ENCODE measurements around the gene HOXB6.

The HOXB6 gene

DNA sequence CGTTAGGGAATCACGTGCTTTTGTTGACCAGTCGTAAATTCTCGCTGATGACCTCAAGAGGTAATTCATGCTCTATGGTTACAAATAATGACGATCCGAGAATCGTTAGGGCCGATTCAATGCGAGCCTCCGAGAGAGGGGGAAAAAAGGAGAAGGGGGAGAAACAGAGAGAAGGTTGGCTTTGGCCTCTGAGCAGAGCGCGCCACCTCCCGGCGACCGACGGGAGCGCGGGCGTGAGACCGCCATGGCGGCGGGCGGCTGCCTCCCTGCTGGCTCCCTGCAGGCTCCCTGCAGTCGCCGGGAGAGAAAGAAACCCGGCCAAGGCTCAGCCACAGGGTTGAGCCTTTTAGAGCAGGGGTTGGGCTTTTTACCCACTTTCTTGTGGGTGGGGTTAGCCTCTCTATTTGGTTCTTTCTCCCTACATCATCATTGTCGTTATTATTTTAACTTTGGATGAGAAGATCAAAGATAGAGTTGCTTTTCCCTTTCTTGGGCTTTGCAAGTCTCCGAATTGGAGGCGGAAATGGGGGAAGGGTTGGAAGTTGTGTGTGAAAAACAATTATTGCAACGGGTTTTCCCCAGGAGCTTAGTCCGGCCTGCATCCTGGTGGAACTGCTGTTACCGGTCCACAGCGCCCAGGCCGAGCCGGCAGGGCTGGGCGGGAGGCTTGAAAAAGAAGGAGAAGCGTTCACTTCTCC, 10.8 kb downstream of the HOXB6 start:
- DNase-seq = peak; percentile 59 to 85

DNA sequence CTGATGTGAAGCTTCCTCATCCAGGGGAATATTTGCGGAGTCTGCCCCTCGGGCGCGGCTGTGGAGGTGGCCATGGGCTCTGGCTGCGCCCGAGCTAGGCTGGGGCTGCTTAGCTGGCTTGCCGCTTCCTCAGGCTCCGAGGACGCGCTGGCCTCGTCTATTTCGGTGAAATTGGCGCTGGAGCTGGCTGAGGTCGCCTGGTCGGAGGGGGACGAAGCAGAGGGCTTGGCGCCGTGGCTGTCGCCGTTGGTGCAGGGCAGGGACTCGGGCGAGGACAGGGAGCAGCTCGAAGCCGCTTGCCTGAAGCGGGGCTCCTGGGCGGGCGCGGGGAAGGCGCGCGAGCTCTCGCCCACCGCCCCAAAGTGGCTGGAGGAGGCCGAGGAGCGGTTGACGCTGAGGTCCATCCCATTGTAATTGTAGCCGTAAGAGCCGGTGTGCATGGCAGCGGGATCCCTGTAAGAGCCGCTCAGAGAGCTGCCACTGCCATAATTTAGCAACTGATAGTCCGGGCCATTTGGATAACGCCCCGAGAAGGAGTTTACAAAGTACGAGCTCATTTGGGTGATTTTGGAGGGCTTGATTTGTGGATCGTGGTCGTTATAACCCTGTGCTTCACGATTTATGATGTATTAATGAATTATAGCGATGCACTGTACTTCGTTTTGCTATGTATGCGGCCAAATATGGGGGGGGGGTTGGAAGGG, 11.5 kb downstream of the HOXB6 start, which contains the start of gene HOXB5:
Gene HOXB5 (minus strand): TSS at position 654 of the 704 bp plus-strand sequence. CDS start 97 bp downstream, at position 557.
- peak in 1 of 2 experiments; percentile 44 for DNase-seq

DNA sequence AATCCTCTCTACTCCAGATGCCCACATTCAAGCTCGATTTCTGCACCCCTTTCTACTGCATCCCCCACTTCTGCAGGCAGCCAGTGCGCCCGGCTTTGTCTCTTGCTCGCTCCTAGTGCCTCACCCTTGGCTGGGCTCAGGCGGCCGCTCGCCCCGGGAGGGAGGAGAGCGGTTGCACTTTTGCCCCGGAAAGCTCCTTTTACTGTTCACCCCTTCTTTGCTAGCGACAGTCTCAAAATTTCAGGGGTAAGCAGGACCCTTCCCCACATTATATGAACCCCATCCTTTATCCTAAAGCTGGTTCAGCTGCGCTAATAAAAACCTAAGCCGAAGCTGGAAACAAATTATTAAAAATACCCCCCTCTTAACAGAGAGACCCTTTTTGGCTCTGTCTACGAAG, 12.2 kb downstream of the HOXB6 start:
- no peak for DNase-seq

DNA sequence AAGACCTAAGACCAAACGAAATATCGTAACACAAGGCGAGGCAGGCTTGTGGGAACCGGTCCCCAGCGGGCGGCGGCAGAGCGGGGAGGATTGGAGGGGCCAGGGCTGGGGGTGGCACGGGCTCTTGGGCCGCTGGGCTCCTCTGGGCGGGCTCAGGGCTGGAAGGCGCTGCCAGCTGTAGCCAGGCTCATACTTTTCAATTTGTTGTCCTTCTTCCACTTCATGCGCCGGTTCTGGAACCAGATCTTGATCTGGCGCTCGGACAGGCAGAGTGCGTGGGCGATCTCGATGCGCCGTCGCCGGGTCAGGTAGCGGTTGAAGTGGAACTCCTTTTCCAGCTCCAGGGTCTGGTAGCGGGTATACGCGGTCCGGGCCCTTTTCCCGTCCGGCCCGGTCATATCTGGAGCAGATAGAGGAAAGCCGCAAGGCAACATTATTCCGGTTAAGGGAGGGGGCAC, 12.7 kb downstream of the HOXB6 start:
- DNase-seq = no peak

DNA sequence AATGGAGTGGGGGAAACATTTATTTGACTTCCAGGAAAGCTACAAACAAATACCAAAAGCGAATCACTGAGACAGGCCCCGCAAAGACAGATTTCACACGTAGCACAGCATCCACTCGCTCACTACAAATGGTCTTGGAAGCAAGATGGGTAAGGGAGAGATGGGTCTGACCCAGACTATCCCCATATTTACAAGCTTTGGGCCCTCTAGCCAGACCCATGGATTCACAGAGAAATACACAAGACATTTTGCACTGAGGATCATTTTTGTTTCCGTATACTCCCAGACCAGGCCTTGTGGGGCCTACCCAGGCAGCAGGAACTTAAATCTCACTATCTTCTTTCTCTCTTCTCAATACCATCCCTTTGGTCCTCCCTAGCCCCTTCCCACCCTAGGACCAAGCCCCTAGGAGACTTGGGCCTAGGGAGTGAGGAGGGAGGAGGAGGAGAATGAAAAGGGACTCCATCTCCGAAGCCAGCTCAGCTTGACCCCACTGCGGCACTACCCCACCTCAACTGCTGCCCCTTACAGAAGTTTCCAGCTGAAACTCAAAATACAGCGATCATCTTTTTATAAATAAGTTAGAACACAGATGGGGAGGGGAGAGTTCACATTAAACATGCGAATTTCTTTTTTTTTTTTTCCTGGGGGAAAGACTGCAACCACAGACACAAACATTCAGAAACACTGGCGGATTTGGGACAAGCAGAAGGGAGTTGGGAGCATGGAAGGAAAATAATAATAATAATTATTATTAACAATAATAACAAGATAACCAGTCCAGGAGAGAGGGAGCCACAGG, 13.3 kb downstream of the HOXB6 start:
- DNase-seq = no peak

DNA sequence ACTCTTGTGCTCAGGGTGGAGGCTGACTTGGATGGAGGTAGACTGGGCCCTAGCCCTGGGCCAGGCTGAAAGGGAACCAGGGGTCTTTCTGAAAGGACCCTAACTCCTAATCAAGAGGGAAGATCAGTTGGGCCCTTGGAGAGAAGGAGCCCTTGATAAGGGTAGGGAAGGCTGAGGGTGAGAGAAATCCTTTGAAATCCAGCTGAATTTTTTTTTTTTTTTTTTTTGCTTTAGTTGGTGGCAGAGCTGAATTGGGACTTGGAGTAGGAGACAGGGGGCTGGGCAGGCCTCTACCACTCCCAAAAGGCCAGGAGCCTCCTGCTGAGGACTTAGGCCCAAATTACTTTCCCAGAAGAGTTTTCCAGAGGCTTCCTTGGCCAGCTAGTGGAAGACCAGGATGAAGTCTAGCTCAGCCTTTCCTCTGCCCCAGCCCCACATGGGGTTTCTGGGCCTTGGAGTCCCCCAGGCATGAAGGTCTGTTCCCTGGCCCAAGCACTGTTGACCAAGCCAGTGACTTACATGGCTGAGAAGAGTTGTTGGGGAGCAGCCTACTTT, 14.1 kb downstream of the HOXB6 start:
- no peak for DNase-seq

DNA sequence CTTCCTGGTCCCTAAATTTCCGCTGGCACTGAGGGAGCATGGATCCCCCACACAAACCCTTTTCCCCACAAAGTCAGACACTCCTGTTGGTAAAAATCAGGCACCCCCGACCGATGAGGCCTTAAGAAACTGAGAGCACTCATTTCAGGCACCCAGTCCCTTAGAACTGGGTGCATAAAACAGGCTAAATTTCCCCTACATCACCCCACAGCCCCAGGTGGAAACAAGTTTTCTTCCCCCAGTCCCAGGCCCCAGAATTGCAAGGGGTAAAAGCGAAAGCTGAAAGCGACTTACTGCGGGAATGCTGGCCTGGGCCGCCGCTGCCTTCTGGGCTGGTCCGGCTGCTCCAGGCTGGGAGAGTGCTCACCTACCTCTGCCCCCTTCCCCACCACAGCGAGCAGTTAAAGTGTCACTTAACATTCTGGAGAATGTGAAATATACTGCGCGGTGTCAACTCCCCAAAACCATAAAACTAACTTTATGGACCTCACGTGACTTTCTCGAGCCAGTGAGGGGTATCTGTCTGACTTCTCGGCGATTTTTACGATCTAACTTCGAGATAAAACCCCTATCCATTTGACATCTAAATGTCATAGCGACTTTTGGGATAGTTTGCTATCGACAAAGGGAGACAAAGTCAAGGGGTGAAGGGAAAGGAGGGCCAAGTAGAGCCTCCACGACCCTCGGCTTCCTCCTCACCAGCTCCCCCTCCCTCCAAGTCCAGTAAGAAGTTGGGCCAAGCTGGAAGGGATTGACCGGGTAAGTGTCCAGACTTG, 14.8 kb downstream of the HOXB6 start, which contains the start of gene HOXB3:
Gene HOXB3 (minus strand): TSS at position 411 of the 776 bp plus-strand sequence. CDS start 37,767 bp downstream, outside the sequence.
- DNase-seq = no peak

DNA sequence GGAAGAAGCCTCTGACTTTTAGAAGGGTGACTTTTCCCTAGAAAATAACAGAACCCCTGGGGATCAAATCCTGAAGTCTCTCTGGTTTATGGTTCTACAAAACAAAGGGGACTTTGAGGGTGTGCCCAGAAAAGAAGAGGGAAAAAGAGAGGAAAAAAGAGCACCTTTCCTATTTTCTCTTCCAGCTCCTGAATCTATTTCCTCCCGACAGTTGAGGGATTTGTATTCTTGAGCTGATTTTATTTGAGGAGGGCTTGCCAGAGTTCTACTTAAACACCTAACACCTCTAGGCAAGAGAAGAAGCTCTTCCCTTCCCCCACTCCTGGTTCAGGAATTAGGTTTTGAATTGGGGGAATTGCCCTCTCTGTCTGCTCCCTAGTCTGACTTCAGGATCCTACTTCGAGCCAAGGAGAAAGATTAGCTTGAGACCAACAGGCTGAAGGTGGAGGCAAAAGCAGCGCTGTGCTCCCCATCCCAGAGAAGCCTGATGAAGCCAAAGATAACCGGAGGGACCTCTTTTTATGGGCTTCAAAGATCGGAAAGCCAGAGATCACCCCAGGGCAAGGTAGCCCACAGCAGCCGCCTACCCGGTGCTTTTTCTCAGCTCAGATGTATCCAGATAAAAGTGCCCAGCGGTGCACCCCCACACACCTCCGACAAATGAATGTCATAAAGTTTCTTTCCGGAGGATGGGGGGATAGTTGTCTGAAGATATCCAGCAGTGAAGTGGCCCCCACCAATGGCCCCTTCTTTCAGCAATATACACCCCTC, 15.5 kb downstream of the HOXB6 start:
- DNase-seq = no peak

DNA sequence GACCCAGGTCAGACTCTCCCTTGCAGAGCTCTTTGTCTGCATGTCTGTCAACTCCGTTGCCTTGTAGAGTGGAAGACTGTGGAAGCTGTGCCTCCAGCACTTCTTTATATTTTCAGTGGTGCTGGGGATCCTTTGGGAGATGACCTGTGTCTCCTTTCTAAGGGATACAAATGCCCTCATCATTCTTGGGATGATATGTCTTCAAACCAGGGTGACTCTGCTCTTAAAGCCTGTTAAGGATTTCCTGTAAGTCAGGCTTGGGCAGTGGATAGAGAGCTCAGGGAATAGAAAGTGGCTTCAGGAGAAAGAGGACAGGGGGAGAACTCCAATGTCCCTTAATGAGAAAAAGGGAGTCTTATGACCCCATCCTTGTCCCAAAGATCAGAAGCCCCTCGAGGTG, 16.3 kb downstream of the HOXB6 start:
- no peak for DNase-seq

DNA sequence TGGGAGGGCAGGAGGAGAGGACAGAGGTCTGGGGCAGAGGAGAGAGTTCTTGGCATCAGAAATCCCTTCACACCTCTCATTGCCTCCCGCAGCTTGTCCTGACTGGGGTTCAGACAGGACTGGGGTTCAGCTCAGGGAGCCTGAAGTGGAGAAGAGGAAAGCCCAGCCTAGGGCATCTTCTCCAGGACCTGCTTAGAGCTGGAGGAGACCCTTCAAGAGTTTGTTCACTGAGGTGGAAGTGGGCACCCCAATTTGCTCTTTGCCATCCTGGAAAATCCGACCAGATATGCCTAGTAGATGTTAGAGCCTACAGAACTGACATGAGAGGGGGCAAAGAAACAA, 16.7 kb downstream of the HOXB6 start:
- DNase-seq = no peak

DNA sequence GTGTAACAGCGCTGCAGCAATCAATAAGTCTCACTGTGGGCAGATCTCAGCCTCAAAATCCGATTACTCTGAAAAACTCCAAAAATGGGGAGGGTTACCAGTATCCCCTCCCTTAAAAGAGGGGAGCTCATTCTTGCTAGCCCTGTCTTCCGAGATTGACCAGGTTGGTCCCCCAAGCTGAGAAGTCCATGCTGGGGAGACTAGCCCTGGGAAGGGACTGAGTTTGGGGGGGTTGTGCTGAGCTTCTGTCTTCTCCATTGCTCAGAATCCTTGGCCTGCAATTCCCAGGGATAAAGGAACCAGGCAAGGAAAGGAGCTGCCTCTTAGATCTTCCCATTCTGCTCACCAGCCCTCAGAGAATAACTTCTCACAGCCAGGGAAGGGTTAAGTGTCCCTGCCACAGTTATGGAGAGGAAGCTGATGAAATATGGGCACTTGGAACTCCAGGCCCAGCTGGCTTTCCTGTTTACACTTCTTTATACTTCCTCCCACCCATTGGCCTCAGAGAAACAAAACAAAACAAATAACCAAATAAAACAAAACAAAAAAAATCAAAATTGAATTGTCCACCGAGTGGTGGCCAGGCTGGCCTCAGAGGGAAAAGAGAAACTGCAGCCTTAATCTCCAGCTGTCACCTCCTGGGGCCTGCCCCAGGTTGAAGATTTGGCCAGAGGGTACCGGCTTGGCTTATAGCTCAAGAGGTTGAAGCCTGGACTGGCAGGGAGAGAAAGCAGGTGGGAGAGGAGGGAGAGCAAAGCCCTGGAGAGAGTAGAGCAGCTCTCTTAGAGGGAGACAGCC, 17.3 kb downstream of the HOXB6 start:
- peak in 1 of 2 experiments; percentile 18 for DNase-seq

DNA sequence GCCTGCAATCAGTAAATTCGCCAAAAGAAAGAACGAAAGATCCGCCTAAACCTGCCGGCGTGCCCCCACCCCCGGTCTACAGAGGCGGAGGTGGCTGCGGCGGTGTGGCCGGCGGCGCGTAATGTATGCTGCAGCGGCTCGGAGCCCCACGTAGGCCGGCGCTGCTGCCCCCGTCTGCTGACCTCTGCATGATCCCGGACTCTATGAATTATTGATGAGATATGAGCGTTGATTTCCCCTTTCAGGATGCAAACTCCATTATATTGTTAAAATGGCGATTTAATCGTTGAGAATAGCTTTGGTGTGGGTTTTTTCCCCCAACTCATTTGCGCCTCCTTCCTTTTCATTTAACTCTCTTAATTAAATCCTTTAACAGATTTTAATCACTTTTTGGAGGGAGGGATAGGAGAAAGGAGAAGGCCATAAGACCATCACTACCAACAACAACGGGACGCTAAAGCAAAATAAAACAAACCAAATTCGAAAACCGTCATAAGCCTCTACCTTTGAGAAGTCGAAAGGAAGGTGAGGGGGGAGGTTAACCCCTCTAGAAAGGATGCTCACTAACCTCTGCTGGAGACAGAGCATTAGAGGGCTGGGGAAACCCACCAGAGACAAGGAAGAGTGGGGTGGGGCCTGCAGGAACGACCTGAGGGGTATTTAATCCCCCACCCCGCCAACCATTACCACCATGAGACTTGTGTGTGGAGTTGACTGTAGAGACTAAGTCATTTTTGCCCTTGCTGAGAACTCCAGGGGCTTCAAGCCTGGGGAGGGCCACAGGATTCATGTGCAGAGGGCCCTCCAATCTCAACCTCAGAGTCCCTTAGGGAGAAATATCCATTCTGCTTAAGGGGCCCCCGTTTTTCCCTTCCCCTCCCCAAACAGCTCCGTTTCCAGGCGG, 18.2 kb downstream of the HOXB6 start:
- DNase-seq = no peak

DNA sequence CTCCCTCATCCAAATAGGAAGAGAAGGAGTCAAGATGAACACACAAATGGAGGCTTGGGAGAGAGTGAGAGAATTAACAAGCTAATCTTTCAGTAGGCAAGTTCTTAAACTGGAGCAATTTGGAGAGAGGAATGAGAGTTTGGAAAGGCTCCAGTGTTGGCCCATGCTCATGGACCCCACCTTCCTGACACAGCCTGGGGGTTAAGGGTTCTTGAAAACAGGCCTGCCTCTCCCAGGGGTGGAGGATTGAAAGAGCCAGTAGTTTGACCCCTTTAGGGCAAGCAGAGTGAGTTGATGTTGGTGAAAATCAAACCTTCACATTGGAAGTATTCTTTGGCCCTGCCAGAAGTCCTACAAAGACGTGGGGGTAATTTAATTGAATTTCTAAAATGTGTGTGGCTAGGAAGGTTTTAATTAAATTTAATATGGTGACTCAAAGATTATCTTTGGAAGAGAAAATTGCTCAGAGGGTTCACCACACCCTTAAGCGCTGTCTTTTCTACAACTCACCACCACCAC, 20.5 kb downstream of the HOXB6 start:
- no peak for DNase-seq

DNA sequence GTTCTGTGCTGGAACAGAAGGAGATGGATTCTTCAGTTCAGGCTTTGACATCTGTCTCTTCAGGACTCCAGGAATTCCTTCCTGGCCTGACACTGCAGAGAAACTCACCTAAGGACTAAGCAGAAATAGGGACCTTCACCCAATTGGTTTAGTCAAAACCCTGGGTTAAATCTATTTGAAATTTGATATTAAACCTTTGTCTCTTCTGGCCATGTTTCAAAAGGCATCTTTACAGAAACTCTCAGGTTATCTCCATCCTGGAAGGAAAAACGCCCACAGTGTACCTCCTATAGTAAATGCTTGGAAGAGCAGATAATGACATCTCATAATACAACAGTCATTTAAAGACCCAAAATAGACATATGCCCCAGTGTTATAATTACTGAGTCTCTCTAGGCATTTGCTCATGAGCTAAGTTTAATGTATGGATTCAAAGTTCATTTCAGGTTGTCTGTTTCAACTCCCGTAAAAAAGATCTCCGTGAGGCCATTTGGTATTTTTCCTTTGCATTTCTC, 21.0 kb downstream of the HOXB6 start:
- no peak for DNase-seq

DNA sequence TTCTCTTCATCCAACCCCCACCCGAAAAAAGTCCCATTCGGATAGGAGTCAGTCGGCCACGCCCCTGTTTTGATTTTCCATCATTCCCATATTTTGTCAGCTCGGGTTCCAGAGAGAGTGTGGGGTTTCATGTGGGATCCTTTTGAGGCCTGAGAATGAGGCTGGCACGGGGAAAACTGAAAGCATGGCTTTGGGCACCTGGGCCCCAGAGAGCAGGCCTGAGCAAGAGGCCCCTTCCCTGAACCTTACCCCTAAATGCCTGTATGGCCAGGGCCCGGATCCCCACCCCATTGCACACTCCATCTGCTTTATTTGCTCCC, 22.1 kb downstream of the HOXB6 start:
- DNase-seq = no peak

DNA sequence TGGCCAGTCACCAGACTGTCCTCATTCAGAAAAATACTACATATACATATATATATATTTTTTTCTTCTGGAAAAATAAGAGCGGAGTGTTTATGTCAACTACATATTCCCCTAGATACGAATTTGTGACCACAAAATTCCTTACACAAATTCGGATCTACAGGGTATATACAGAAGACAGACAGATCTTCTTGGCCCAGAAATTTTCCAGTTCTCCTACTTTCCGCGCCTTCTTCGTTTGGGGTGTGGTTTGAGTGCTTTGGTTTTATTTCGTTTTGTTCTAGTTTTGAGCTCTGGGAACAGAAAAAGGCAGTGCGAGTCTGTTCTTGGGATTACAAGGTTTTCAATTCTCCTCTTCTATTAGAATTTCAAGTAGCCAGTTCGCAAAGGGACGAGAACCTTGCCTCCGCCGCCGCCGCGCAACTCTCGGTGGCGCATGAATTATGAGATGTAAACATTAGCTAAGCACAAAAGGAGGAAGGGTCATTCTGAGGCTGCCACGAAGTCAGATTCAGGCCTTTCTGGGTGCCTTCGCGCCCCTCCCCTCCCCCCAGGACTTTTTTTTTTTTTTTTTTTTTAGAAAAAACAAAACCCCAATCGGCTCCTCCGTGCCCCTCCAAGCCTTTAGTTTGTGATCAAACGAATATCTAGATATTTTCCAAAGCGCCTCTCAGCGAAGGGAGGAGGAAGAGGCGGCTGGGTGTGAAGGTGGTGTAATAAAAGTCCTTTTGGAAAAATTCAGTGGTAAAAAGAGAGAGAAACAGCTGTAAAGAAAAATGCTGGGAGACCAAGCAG, 24.8 kb downstream of the HOXB6 start:
- peak in 1 of 2 experiments; percentile 43 for DNase-seq

DNA sequence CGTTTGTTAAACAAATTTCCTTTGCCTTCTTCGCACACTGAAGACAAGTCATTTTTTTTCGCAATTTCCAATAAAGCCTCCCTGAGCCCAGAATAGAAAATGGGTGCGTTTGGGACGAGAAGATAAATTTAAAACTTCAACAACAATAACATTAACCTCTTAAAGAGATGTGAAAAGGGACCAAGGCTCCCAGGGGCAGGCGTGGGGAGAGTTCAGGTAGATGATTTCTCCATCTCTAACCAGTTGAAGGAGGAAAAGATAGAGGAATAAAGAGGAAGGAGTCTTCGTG, 25.4 kb downstream of the HOXB6 start:
- peak in 1 of 2 experiments; percentile 36 for DNase-seq

DNA sequence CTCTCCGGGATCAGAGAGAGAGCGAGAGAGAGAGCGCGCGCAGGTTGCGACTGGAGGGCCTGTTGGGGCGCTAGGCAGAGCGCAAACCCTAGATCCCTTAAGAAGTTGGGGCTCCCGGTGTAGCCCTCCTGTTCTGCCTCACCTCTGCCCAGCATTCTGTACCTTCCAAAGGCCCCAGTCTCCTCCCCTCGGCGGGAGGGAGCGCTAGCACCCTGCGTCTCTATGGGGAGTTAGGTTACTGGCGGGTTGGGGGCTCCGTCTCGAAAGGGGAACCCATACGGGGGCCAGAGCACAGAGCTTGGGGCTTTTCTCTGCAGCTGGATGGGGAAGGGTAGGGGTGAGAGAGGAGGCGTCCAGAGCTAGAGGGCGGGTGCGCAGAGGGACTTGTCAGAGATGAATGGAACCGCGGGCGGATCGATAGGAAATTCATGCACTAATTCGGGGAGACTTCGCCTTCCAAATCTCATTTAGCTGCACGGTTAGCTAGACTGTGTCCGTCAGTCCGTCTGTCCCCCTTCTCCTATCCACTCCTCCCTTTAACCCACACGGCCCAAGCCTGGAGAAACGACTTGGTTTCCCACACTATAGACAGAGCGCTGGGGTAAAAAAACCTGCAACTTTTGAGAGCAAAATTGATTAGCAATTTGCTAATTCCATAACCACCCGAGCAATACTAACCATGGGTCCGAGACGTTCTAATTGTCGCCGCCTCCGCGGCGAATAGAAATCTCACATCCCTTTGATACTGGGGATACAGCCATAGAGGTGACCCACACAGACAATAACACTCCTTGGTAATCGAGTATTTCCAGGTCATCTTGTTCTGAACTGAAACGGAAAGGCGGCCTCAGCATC, 25.9 kb downstream of the HOXB6 start:
- DNase-seq = no peak

All from NCI-H524 (cell line).